Mesendoderm (in vitro differentiated cells): ENCODE results near the gene HNRNPA3.
"Not testable (repeated sequence)": the region's sequence is repeated elsewhere in the genome, so short reads cannot be mapped to it uniquely, and the experiment has no call there.

ENCODE experiments used
- DNase-seq: peaks from one replicate; pipeline ENCODE4 v3.0.0; 2013
- H2AK5ac ChIP-seq: 2 replicates; pipeline ENCODE4 v1.6.1; 2013; ENCODE audit warnings: low read length, inconsistent platforms
- H2BK120ac ChIP-seq: 2 replicates; pipeline ENCODE4 v1.6.1; 2013; ENCODE audit warnings: low read depth, mild to moderate bottlenecking, low read length, moderate library complexity, mixed read lengths
- H2BK15ac ChIP-seq: replicated peaks from 2 replicates; pipeline ENCODE4 v1.6.1; 2013; ENCODE audit warnings: low read depth, mild to moderate bottlenecking, moderate library complexity
- H2BK5ac ChIP-seq: 2 replicates; pipeline ENCODE4 v1.6.1; 2013; ENCODE audit warnings: low read length, inconsistent platforms
- H3K18ac ChIP-seq: 2 replicates; pipeline ENCODE4 v1.6.1; 2013; ENCODE audit warnings: mild to moderate bottlenecking, low read length, mixed read lengths
- H3K23ac ChIP-seq: one replicate; pipeline ENCODE4 v1.6.1; 2013; ENCODE audit warnings: low read length
- H3K27ac ChIP-seq: 2 replicates; pipeline ENCODE4 v1.5.1; 2013; ENCODE audit warnings: low read depth, mild to moderate bottlenecking, inconsistent platforms, low read length, moderate library complexity
- H3K27me3 ChIP-seq: 2 replicates; pipeline ENCODE4 v1.6.1; 2013; ENCODE audit warnings: low read length, control low read depth, mild to moderate bottlenecking, inconsistent platforms; ENCODE audit not compliant: insufficient read depth, poor library complexity
- H3K36me3 ChIP-seq: 2 replicates; pipeline ENCODE4 v1.6.1; 2013; ENCODE audit warnings: low read length, inconsistent platforms; ENCODE audit not compliant: control insufficient read depth, insufficient read depth
- H3K4ac ChIP-seq: one replicate; pipeline ENCODE4 v1.6.1; 2013; ENCODE audit warnings: low read depth, mild to moderate bottlenecking, low read length, moderate library complexity
- H3K4me1 ChIP-seq: 2 replicates; pipeline ENCODE4 v1.6.1; 2013; ENCODE audit warnings: low read depth, low read length, inconsistent platforms; ENCODE audit not compliant: control insufficient read depth
- H3K4me2 ChIP-seq: 2 replicates; pipeline ENCODE4 v1.6.1; 2013; ENCODE audit warnings: low read length
- H3K4me3 ChIP-seq: 2 replicates; pipeline ENCODE4 v1.5.1; 2013; ENCODE audit warnings: mild to moderate bottlenecking, low read length
- H3K56ac ChIP-seq: one replicate; pipeline ENCODE4 v1.6.1; 2013; ENCODE audit warnings: low read length
- H3K79me1 ChIP-seq: 2 replicates; pipeline ENCODE4 v1.6.1; 2013; ENCODE audit warnings: low read length, inconsistent platforms
- H3K79me2 ChIP-seq: 2 replicates; pipeline ENCODE4 v1.6.1; 2013; ENCODE audit warnings: mild to moderate bottlenecking, low read length; ENCODE audit not compliant: control insufficient read depth, insufficient read depth
- H3K9ac ChIP-seq: 2 replicates; pipeline ENCODE4 v1.6.1; 2013; ENCODE audit warnings: low read length, inconsistent platforms
- H4K5ac ChIP-seq: one replicate; pipeline ENCODE4 v1.6.1; 2013; ENCODE audit warnings: low read length
- H4K8ac ChIP-seq: one replicate; pipeline ENCODE4 v1.6.1; 2013; ENCODE audit warnings: low read depth, mild to moderate bottlenecking, control low read depth, low read length, moderate library complexity
- WGBS: extraction: QIAGEN DNeasy Blood & Tissue Kit; methylation state at CpG from one replicate; pipeline ENCODE4 v1.1.7; 2013; ENCODE audit warnings: low lambda C conversion rate, missing lambda C conversion rate; ENCODE audit not compliant: insufficient coverage; ENCODE audit errors: extremely low coverage; 5-methylcytosine and 5-hydroxymethylcytosine counted together

Gene HNRNPA3

DNA sequence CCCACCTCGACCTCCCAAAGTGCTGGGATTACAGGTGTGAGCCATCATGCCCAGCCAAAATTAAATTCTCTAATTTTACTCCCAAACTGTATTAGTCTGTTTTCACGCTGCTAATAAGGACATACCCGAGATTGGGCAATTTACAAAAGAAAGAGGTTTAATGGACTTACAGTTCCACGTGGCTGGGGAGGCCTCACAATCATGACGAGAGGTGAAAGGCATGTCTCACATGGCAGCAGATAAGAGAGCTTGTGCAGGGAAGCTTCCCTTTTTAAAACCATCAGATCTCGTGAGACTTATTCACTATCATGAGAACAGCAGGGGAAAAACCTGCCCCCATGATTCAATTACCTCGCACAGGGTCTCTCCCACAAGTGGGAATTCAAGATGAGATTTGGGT lies 26.6 kb upstream of the HNRNPA3 start:
- not testable (repeated sequence) for H3K18ac ChIP-seq, H2BK15ac ChIP-seq, H3K4me2 ChIP-seq, H2AK5ac ChIP-seq, H3K4ac ChIP-seq, H4K8ac ChIP-seq, H3K36me3 ChIP-seq, H3K56ac ChIP-seq, H3K27ac ChIP-seq, H3K4me3 ChIP-seq, H3K79me1 ChIP-seq, H2BK120ac ChIP-seq, H3K4me1 ChIP-seq, H3K9ac ChIP-seq, H2BK5ac ChIP-seq, H4K5ac ChIP-seq, H3K79me2 ChIP-seq, H3K27me3 ChIP-seq, DNase-seq, H3K23ac ChIP-seq
- WGBS = no CpG with 5 or more reads among the region's 7 CpGs

- DNase-seq = peak; percentile 56
- Histone ChIP-seq H3K27ac (no peak overlapping the region), H3K4ac (no peak overlapping the region), H3K18ac (no peak overlapping the region), H3K9ac (no peak overlapping the region), H3K4me3 (no peak overlapping the region), H2BK5ac (no peak overlapping the region), H3K79me1 (no peaks in the 10 kb centered on the region), H4K8ac (no peak overlapping the region), H3K56ac (peak overlapping the region; percentile 57), H3K4me2 (no peak overlapping the region), H3K27me3 (no peaks in the 10 kb centered on the region), H2BK15ac (no peak overlapping the region), H3K79me2 (no peaks in the 10 kb centered on the region), H3K23ac (no peak overlapping the region), H4K5ac (no peak overlapping the region), H3K36me3 (no peaks in the 10 kb centered on the region), H3K4me1 (peaks cover 3% of the 10 kb centered on the region), H2AK5ac (no peak overlapping the region), H2BK120ac (no peak overlapping the region)
- WGBS = no CpG with 5 or more reads among the region's 8 CpGs
Observed at GRCh38 chr2:177187631-177188312, 24.8 kb upstream of the HNRNPA3 start.

- no peak overlapping the region for H3K4me2 ChIP-seq
- no peak overlapping the region for H3K23ac ChIP-seq
- H2BK15ac ChIP-seq = no peak overlapping the region
- H3K9ac ChIP-seq = no peak overlapping the region
- H2BK5ac ChIP-seq = no peak overlapping the region
- no peaks in the 10 kb centered on the region for H3K79me2 ChIP-seq
- no CpG with 5 or more reads among the region's 7 CpGs for WGBS
- no peak overlapping the region for H3K18ac ChIP-seq
- no peak overlapping the region for H4K8ac ChIP-seq
- peaks cover 3% of the 10 kb centered on the region for H3K4me1 ChIP-seq
- no peaks in the 10 kb centered on the region for H3K36me3 ChIP-seq
- no peak overlapping the region for H3K4me3 ChIP-seq
- H3K27ac ChIP-seq = no peak overlapping the region
- no peak overlapping the region for H2BK120ac ChIP-seq
- H2AK5ac ChIP-seq = no peak overlapping the region
- no peak overlapping the region for H3K56ac ChIP-seq
- DNase-seq = no peak
- no peak overlapping the region for H4K5ac ChIP-seq
- no peaks in the 10 kb centered on the region for H3K27me3 ChIP-seq
- H3K4ac ChIP-seq = no peak overlapping the region
- H3K79me1 ChIP-seq = no peaks in the 10 kb centered on the region
Observed at GRCh38 chr2:177188482-177189469, 23.8 kb upstream of the HNRNPA3 start.

- no peak overlapping the region for H3K23ac ChIP-seq
- no peak overlapping the region for H3K18ac ChIP-seq
- H2AK5ac ChIP-seq = no peak overlapping the region
- H4K8ac ChIP-seq = no peak overlapping the region
- H3K4ac ChIP-seq = no peak overlapping the region
- H2BK120ac ChIP-seq = no peak overlapping the region
- no peak overlapping the region for H3K9ac ChIP-seq
- no peak for DNase-seq
- H3K79me1 ChIP-seq = no peaks in the 10 kb centered on the region
- no peak overlapping the region for H4K5ac ChIP-seq
- H3K27me3 ChIP-seq = no peaks in the 10 kb centered on the region
- no peaks in the 10 kb centered on the region for H3K36me3 ChIP-seq
- no peaks in the 10 kb centered on the region for H3K79me2 ChIP-seq
- no peak overlapping the region for H3K4me2 ChIP-seq
- no CpG with 5 or more reads among the region's 1 CpG for WGBS
- no peak overlapping the region for H2BK15ac ChIP-seq
- H3K4me3 ChIP-seq = no peak overlapping the region
- no peak overlapping the region for H3K56ac ChIP-seq
- H2BK5ac ChIP-seq = no peak overlapping the region
- no peak overlapping the region for H3K27ac ChIP-seq
- H3K4me1 ChIP-seq = peaks cover 3% of the 10 kb centered on the region
Observed at GRCh38 chr2:177190941-177191340, 21.7 kb upstream of the HNRNPA3 start.

DNA sequence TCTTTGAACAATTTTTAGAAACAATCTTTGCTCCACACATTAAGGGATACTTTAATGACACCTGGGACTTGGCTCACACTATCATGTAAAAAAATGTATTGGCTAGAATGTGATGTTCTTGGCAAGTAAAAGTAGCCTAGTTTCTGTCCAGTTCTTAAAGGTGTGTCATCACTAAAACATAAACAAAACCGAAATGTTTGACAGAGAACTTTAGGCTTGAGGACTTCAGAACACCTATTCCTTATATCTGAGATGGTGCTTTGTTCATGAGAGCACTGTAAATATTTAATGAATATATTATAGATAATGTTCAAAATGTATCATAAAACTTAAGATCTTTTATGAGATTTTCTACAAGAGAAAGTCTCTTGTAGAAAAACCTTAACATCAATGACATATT lies 19.8 kb upstream of the HNRNPA3 start:
- no peak overlapping the region for H2BK15ac ChIP-seq
- no peak overlapping the region for H3K56ac ChIP-seq
- H3K4me2 ChIP-seq = no peak overlapping the region
- no peak overlapping the region for H4K5ac ChIP-seq
- H3K79me2 ChIP-seq = no peaks in the 10 kb centered on the region
- H3K4me3 ChIP-seq = no peak overlapping the region
- H3K79me1 ChIP-seq = no peaks in the 10 kb centered on the region
- peaks cover under 1% of the 10 kb centered on the region for H3K4me1 ChIP-seq
- WGBS = no CpG with 5 or more reads among the region's 1 CpG
- no peak overlapping the region for H2BK120ac ChIP-seq
- H2BK5ac ChIP-seq = no peak overlapping the region
- no peak for DNase-seq
- H3K27me3 ChIP-seq = no peaks in the 10 kb centered on the region
- H4K8ac ChIP-seq = no peak overlapping the region
- no peak overlapping the region for H3K27ac ChIP-seq
- no peaks in the 10 kb centered on the region for H3K36me3 ChIP-seq
- H3K4ac ChIP-seq = no peak overlapping the region
- no peak overlapping the region for H3K9ac ChIP-seq
- H2AK5ac ChIP-seq = no peak overlapping the region
- H3K23ac ChIP-seq = no peak overlapping the region
- H3K18ac ChIP-seq = no peak overlapping the region
